Activated CD8-positive, alpha-beta T cell treated with anti-CD3 and anti-CD28 coated beads for 36 hours (primary cell): ENCODE measurements around the gene TRIM67. TPM values are rescaled to one million over a fixed set of nuclear protein-coding genes. Genes with fewer than 3 reads are reported as not detected.

Experiments
- ATAC-seq: fragments of 200-7000 bp; cut with Tn5 transposase; one replicate; pipeline ENCODE4 v1.10.0; 2021; ENCODE audit warnings: mild to moderate bottlenecking, moderate library complexity
- CTCF ChIA-PET: fragments of 350-600 bp; sonication (Branson Sonifier 250); formaldehyde crosslinking; loops from one replicate; lab custom pipeline; 2021; ENCODE audit warnings: antibody characterized with exemption; lab: Charles Lee
- POLR2A ChIA-PET: fragments of 350-600 bp; sonication (Branson Sonifier 250); formaldehyde crosslinking; loops from one replicate; lab custom pipeline; 2021; ENCODE audit warnings: antibody characterized with exemption; lab: Charles Lee
- DNase-seq: peaks from one replicate; pipeline ENCODE4 v3.0.0-alpha.2; 2020
- H3K27ac Mint-ChIP-seq: one replicate; pipeline ENCODE4 v1.8.0; 2021; ENCODE audit warnings: mild to moderate bottlenecking, mixed read lengths
- H3K27me3 Mint-ChIP-seq: one replicate; pipeline ENCODE4 v1.8.0; 2021; ENCODE audit warnings: mixed read lengths
- H3K36me3 Mint-ChIP-seq: one replicate; pipeline ENCODE4 v1.8.0; 2021; ENCODE audit warnings: low read depth, mixed read lengths
- H3K4me1 Mint-ChIP-seq: one replicate; pipeline ENCODE4 v1.8.0; 2021; ENCODE audit warnings: low read depth, mixed read lengths
- H3K4me3 Mint-ChIP-seq: one replicate; pipeline ENCODE4 v1.8.0; 2021; ENCODE audit warnings: mild to moderate bottlenecking, moderate library complexity, mixed read lengths
- H3K9me3 Mint-ChIP-seq: one replicate; pipeline ENCODE4 v1.8.0; 2021; ENCODE audit warnings: mixed read lengths
- intact Hi-C: fragments of 100-400 bp; cut with micrococcal nuclease; formaldehyde crosslinking; loops from one replicate; pipeline ENCODE4 v1.10.0; 2022
- total RNA-seq, 2 experiments: library from RNA; stranded (reverse); gene quantifications; one replicate each; pipeline ENCODE4 v1.2.3, GENCODE V29; 2021
- TF ChIP-seq, protein P1 (sequence below): fragments of 200-600 bp; IDR thresholded peaks from one replicate; pipeline ENCODE4 v1.8.0; 2022; ENCODE audit warnings: antibody characterized with exemption, mild to moderate bottlenecking

TRIM67 gene
- total RNA-seq, 2 experiments from 2014 or later = not detected

DNA sequence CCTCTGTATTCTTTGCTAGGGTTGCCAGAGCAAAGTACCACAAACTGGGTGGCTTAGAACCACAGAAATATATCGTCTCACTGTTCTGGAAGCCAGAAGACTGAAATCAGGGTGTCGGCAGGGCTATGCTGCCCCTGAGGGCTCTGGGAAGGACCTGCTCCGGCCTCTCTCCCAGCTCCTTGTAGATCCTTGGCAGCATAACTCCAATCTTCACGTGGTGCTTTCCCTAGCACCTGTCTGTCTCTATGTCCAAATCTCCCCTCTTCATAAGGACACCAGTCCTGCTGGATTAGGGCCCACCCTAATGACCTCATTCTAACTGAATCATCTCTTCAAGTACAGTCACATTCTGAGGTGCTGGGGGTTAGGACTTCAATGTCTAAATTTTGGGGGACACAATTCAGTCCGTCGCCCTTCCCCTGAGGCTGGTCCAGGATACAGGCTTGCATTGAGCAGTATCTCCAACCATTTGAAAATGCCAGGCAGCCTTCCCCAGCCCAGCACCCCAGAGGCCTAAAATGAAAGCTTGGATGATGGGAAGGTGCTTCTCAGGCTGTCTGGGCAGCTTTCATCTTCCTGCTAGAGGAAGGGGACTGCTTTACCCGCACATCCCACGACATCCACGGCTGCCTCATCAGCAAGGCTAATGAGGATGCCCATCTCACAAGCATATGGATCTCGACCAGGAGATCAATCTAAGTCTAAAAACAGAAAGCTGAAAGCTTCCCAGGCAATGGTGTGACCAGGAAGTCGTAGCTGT, 24.7 kb downstream of the TRIM67 start:
- ChIA-PET POLR2A (no interaction called here), CTCF (no interaction called here)
- Mint-ChIP-seq H3K27ac (no peak overlapping the region), H3K27me3 (peaks cover 22% of the 10 kb centered on the region), H3K4me1 (no peaks in the 10 kb centered on the region), H3K9me3 (peaks cover 2% of the 10 kb centered on the region), H3K4me3 (no peak overlapping the region), H3K36me3 (no peaks in the 10 kb centered on the region)
- no peak for ATAC-seq
- no peak for DNase-seq
- TF ChIP-seq, protein P1, sequence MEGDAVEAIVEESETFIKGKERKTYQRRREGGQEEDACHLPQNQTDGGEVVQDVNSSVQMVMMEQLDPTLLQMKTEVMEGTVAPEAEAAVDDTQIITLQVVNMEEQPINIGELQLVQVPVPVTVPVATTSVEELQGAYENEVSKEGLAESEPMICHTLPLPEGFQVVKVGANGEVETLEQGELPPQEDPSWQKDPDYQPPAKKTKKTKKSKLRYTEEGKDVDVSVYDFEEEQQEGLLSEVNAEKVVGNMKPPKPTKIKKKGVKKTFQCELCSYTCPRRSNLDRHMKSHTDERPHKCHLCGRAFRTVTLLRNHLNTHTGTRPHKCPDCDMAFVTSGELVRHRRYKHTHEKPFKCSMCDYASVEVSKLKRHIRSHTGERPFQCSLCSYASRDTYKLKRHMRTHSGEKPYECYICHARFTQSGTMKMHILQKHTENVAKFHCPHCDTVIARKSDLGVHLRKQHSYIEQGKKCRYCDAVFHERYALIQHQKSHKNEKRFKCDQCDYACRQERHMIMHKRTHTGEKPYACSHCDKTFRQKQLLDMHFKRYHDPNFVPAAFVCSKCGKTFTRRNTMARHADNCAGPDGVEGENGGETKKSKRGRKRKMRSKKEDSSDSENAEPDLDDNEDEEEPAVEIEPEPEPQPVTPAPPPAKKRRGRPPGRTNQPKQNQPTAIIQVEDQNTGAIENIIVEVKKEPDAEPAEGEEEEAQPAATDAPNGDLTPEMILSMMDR = no peak
- intact Hi-C loops = no loop called here

GRCh38 chr1:231187571-231187970, 25.7 kb downstream of the TRIM67 start:
- ChIA-PET CTCF (interaction anchor here (1.4 kb wide), 1 partner anchor 15 kb away, joined by 4 read pairs; no protein-coding TSS in a partner anchor), POLR2A (no interaction called here)
- no peak overlapping the region for H3K27ac Mint-ChIP-seq
- no peak for ATAC-seq
- H3K9me3 Mint-ChIP-seq = peaks cover 2% of the 10 kb centered on the region
- no peak overlapping the region for H3K4me3 Mint-ChIP-seq
- intact Hi-C loops = no loop called here
- H3K27me3 Mint-ChIP-seq = peaks cover 22% of the 10 kb centered on the region
- no peak for DNase-seq
- no peaks in the 10 kb centered on the region for H3K4me1 Mint-ChIP-seq
- TF ChIP-seq, protein P1 = no peak
- H3K36me3 Mint-ChIP-seq = no peaks in the 10 kb centered on the region

GRCh38 chr1:231188072-231188471, 26.2 kb downstream of the TRIM67 start:
- TF ChIP-seq, protein P1 = no peak
- CTCF ChIA-PET = interaction anchor here (1.4 kb wide), 1 partner anchor 15 kb away, joined by 4 read pairs; no protein-coding TSS in a partner anchor
- no peaks in the 10 kb centered on the region for H3K4me1 Mint-ChIP-seq

DNA sequence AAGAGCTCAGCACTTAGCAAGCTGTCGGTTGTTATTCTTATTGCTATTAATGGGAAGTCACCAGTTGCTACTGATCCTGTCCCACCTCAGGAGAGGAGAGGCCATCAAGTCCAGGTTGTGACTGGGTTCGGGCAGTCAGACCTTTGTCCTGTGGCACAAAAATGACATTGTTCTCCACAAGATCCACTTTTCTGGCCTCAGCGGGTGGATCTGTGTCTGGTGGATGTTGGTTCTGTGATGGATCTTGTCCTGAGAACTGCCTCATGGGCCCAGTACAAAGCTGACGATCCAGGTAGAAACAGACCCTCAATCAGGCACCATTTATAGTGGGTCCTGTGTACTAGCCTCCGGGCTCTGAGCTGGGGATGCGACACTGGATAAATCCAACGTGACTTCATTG, 26.9 kb downstream of the TRIM67 start:
- no peaks in the 10 kb centered on the region for H3K36me3 Mint-ChIP-seq
- POLR2A ChIA-PET = no interaction called here
- no peak overlapping the region for H3K4me3 Mint-ChIP-seq
- H3K27me3 Mint-ChIP-seq = peaks cover 21% of the 10 kb centered on the region
- TF ChIP-seq, protein P1 = no peak
- DNase-seq (no peak), ATAC-seq (no peak)
- intact Hi-C loops = no loop called here
- H3K4me1 Mint-ChIP-seq = no peaks in the 10 kb centered on the region
- no peak overlapping the region for H3K27ac Mint-ChIP-seq
- CTCF ChIA-PET = interaction anchor here (1.4 kb wide), 1 partner anchor 16 kb away, joined by 4 read pairs; no protein-coding TSS in a partner anchor
- H3K9me3 Mint-ChIP-seq = peaks cover 2% of the 10 kb centered on the region

More at GRCh38 chr1:231188072-231188471, 26.2 kb downstream of the TRIM67 start:
- H3K27me3 Mint-ChIP-seq = peaks cover 21% of the 10 kb centered on the region
- no peak for DNase-seq
- H3K9me3 Mint-ChIP-seq = peaks cover 2% of the 10 kb centered on the region
- POLR2A ChIA-PET = no interaction called here
- no peak for ATAC-seq
- H3K4me3 Mint-ChIP-seq = no peak overlapping the region
- no peak overlapping the region for H3K27ac Mint-ChIP-seq
- no peaks in the 10 kb centered on the region for H3K36me3 Mint-ChIP-seq
- intact Hi-C loops = no loop called here

- ChIA-PET CTCF (no interaction called here), POLR2A (no interaction called here)
- no peak for DNase-seq
- ATAC-seq = no peak
- Mint-ChIP-seq H3K9me3 (peaks cover 2% of the 10 kb centered on the region), H3K4me3 (no peak overlapping the region), H3K27me3 (peaks cover 18% of the 10 kb centered on the region), H3K36me3 (no peaks in the 10 kb centered on the region), H3K4me1 (no peaks in the 10 kb centered on the region), H3K27ac (no peak overlapping the region)
- intact Hi-C loops = no loop called here
- TF ChIP-seq, protein P1 = no peak
These were observed 27.9 kb downstream of the TRIM67 start for GRCh38 chr1:231189683-231190270.
